HG02588 (cell line): ENCODE data around the gene YIF1A.

Experiments used
- ATAC-seq: cut with Tn5 transposase; IDR thresholded peaks from one replicate; pipeline ENCODE4 v1.9.1; 2021; ENCODE audit warnings: mild to moderate bottlenecking, moderate library complexity; ENCODE audit not compliant: unreplicated experiment

Gene YIF1A

DNA sequence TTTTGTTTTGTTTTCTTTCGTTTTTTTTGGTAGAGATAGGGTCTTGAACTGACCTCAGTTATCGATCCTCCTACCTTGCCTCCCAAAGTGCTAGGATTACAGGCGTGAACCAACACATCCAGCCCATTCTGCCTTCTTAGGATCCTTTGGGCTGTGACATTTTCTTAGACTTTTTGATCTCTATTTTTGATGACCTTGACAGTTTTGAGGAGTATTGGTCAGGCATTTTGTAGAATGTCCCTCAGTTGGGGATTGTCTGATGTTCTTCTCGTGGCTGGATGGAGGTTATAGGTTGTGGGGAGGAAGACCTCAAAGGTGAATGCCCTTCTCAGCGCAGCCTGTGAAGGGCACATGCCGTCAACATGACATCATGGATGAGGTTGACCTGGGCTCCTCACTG is 40.0 kb downstream of the YIF1A start:
- no peak for ATAC-seq

DNA sequence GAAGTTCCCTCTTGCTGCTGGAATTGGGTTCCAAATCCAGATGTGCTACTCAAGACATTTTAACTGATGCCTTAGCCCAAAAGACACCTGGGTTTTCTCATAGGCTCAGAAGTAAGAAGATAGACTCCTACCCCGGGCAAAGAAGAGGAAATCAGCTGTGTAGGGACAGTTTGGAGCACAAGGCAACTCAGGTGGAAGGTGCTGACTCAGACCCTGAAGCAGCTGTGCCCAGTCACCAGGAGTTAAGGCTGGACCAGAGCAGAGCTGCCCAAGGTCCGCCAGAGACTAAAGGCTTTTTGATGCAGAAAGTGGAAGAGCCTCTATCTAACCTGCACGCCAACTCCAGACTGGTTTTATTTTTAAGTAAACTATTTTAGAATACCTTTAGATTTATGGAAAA is 41.1 kb downstream of the YIF1A start:
- ATAC-seq: no peak

DNA sequence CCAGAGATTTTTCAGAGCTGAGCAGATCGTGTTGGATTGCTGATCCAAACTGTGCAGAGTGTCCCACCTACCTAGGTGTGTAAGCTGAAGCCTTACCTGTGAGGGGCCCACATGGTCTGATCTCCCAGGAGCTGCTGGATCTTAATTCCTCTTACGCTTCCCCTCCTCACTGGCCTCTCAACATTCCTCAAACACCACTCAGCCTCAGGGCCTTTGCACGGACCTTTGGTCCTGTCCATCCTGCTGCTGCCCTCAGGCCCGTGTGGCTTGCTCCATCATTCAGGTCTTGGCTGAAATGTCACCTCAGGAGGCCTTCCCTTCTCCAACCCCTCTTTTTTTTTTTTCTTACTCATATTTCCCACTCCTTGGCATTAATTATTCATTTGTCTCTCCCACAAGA is 41.6 kb downstream of the YIF1A start:
- ATAC-seq: no peak

DNA sequence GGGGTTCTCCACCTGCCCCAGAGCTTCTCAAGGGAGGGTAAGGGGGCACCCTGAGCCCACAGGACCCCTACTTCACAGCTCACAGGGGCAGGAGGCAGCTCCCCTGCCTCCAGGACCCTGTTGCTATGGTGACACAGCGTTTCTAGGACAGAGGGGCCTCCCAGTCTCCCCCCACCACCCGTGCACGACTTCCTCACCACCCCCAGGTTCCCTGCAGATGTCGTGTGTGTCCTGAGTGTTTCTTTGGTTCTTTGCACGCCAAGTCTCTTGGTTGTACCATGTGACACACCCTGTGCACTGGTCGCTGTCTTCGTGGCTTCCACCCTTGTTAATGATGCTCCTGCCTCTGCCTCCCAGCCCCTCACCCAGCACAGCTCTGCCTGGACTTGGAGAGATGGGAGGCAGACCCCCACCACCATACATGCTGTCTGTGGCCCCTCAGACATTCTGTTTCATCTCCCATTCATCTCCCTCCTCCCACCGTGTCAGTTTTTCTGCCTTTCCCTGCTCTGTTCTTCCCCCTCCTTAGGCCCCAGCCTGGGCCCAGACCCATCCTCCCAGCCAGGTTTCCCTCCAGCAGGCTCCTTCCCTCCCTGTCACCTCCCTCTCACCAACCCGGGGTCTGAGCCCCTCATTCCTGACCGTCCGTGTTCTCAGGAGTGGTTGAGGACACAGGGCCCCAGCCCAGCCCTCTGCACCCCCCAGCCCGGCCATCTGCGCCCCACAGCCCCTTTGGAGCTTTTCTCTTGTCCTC is 45.0 kb downstream of the YIF1A start:
- no peak for ATAC-seq

DNA sequence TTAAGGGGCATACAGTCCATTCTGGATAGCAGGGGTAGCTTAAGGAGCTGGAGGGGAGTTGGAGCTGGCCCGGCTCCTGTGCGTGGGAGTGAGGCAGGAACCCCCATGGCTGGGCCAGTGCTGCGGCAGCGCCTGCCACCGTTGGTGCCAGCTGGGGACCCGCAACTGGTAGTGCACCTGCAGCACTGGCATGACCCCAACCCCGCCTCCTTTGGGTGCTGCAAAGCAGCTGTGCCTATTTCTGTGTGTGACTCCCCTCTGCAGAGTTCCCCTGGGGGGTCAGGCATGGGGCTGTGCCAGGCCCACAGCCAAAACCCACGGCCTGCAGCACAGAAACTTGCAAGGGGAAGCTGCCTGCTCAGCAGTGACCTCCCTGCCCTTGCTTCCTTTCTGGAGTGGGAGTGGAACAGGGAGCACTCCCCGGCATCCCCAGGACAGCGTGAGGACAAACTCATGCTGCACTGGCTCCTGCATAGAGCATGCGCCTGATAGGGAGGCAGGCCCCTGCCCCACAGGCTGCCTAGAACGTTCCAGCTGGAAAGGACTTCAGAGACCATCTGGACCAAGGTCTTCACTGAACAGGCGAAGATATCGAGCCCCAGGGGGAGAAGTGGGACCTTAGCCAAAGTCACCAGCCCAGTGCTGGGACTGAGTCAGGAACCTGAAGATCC is 46.7 kb downstream of the YIF1A start:
- ATAC-seq: no peak

DNA sequence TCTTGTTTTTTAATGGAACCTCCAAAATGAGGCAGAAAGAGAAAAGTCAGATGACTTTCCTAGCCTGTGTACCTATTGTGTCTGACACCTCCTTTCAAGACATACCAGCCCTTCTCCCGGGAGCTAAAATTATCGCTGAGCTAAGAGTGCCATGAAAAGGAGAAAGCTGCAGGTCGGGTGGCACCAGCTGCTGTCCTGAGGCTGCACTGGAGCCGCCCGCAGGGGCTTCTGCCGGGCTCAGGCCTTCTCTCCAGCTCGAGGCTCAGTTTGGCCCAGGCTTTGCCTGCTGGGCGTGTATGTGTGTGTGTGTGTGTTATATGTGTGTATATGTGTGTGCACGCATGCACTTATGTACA is 48.2 kb downstream of the YIF1A start:
- ATAC-seq: no peak

DNA sequence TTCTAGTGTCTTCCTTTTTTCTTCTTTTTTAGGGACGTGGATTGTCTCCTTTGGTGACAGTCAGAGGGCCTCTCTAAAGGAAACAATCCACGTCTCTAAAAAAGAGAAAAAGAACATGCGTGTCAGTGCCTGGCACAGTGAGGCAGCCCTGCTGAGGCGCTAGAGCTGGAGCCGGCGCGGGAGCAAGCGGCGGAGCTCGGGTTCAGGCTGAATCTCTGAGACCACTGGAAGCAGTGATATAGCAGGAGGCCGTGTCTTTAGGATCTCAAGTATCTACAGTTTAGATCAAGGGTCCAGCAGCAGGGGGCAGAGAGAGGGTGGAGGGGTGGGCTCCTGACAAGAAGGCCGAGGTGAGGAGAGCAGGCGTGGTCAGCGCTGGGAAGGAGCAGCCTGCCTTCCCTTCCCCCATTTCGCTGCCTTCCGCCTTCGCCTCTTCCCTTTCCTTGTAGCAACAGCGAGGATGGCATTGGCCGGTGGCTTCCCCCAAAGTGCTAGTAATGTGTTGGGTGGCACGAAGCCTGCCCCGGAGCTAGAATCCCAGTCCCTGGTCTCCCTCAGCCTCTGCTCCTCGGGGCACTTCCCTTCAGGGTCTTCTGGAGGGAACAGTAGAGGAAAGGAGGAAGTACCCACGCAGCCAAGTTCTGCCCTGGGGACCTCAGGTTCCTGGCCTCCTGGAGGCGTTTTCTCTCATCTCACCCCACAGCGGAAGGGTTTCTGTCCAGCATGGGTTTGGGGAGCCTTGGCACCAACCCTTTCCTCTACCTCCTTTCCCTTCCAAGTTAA is 48.8 kb downstream of the YIF1A start:
- no peak for ATAC-seq

DNA sequence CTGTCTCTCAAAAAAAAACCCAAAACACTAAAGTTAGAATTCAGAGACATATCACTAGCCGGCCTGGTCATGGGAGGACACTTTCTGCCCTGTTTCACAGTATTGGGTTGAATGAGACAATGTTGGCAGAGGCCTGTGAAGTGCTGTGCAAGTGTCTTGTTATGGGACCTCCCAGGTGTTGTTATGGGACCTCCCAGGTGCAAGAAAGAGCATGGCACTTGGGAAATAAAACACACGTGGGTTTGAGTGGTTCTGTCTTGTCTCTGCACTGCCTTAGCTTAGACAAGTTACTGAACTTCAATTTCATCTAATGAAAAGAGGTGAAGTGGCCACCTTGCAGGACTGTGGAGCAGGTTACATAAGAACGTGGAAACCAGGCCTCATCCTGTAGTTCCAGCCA is 49.4 kb downstream of the YIF1A start:
- no peak for ATAC-seq

DNA sequence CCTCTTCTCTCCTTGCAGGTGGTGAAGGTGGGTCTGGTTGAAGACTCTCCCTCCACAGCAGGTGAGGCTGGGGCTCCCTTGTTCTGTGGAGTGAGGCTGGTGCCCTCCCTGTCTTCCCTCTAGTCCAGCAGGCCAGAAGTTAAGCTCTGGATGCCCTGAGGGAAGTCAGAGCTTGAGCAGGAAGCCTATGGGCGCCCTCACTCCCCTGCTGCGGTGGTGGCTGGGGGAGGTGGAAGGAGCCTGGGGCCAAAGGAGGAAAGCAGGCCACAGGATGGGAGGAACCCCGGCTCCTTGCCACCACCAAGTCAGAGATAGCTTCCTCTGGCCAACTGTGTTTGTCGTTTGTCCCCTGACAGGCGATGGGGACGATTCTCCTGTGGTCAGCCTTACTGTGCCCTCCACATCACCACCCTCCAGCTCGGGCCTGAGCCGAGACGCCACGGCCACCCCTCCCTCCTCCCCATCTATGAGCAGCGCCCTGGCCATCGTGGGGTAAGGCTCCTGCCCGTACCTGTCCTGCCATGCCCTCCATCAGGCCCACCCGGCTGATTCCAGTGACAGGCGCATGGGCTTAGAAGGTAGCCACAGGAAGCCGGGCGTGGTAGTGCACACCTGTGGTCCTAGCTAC is 50.0 kb downstream of the YIF1A start:
- ATAC-seq: no peak

DNA sequence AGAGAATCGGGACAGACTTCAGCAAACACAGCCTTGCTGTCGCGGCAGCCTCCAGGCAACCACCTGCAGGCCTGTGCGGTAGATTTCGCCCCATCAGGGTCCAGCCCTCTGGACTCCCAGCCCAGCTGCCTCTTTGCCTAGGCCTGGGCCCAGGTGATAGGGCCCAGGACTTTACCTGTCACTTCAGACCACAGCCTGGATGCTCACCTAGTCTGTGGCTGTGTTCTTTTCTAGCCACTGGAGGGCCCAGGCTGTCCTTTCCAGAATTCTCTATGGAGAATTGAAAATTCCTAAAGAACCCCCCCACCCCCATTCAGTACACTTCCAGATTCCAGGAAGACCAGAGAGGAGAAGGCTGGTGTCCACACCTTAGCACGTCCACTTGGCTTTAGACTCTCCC is 51.1 kb downstream of the YIF1A start:
- ATAC-seq: no peak

DNA sequence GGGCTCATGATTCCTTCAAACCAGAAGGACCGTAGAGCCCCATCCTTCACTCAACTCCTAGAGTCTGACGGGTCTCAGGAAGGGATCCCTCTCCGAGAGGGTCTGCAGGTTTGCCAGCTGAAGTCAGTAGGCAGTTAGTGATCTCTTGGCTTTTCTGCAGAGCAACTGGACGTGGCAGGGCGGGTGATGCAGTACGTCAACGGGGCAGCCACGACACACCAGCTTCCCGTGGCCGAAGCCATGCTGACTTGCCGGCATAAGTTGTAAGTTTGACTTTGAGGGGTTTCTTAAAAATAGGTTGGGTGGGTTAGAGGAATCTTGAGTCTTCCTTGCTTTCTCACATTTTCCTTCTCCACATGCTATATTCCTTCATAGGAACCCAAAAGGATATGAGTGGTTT is 53.8 kb downstream of the YIF1A start:
- ATAC-seq: no peak
